AG09319 (cell line): ENCODE measurements around the gene MCMBP.

Experiments
- DNase-seq: peaks from one replicate; pipeline ENCODE4 v3.0.0-alpha.2; 2010; ENCODE audit warnings: low read depth; ENCODE audit errors: extremely low read depth
- TF ChIP-seq, protein P1 (sequence below): IDR thresholded peaks from 2 replicates; pipeline ENCODE4 v1.5.1; 2011; ENCODE audit warnings: low read depth, mild to moderate bottlenecking, inconsistent platforms, low read length, moderate library complexity

MCMBP gene

DNA sequence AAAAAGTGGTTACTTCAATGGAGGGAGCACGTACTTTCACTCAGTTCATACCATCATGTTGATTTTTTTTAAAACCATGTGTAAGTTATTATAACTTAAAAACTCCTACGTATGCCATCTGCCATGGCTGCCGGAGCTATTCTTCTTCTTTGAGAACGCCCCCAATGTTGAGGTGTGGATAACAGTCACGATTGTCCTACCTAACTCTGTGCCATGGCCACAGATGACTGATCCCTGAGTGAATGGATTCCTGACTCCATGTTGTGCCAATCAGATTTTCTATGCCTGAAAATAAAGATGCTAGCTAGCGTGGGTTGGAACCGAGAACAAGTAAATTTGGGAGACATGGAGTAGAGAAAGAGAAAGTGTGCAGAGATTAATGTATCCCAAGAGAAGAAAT lies 5.3 kb downstream of the MCMBP start:
- TF ChIP-seq, protein P1, sequence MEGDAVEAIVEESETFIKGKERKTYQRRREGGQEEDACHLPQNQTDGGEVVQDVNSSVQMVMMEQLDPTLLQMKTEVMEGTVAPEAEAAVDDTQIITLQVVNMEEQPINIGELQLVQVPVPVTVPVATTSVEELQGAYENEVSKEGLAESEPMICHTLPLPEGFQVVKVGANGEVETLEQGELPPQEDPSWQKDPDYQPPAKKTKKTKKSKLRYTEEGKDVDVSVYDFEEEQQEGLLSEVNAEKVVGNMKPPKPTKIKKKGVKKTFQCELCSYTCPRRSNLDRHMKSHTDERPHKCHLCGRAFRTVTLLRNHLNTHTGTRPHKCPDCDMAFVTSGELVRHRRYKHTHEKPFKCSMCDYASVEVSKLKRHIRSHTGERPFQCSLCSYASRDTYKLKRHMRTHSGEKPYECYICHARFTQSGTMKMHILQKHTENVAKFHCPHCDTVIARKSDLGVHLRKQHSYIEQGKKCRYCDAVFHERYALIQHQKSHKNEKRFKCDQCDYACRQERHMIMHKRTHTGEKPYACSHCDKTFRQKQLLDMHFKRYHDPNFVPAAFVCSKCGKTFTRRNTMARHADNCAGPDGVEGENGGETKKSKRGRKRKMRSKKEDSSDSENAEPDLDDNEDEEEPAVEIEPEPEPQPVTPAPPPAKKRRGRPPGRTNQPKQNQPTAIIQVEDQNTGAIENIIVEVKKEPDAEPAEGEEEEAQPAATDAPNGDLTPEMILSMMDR: no peak
- no peak for DNase-seq

DNA sequence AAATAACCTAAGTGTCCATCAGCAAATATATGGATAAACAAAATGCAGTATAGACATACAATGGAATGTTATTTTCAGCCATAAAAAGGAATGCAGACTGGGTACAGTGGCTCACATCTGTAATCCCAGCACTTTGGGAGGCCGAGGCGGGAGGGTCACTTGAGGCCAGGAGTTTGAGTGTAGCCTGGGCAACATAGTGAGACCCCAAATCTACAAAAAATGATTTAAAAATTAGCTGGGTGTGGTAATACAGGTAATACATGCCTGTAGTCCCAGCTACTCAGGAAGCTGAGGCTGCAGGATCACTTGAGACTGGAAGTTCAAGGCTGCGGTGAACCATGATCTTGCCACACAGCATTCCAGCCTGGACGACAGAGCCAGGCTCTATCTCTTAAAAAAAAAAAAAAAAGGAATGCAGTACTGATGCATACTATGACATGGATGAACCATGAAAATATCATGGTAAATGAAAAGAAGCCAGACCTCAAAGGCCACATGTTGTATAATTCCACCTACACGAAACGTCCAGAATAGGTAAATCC lies 6.9 kb downstream of the MCMBP start:
- no peak for DNase-seq
- TF ChIP-seq, protein P1: no peak

DNA sequence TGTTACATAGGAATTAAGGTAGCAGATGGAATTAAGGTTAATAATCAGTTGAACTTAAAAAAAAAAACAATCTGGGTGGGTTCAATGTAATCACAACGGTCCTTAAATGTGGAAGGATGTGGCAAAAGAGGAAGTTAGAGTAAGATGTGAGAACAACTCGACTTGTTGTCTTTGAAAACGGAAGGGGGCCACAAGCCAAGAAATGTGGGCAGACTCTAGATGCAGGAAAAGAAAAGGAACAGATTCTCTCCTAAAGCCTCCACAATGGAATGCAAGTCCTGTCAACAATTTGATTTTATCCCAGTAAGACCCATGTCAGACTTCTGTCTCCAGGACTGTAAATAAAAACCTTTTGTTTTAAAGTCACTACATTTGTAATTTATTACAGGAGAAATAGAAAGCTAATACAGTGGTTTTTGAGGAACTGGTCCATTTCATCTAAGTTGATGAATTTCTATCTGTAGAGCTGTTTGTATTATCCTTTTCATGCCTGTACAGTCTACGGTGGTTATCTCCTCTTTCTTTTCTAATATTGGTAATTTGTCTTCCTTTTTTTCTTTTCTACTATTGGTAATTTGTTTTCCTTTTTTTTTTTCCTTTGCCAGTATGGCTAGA lies 8.6 kb downstream of the MCMBP start:
- DNase-seq: no peak
- TF ChIP-seq, protein P1: no peak

DNA sequence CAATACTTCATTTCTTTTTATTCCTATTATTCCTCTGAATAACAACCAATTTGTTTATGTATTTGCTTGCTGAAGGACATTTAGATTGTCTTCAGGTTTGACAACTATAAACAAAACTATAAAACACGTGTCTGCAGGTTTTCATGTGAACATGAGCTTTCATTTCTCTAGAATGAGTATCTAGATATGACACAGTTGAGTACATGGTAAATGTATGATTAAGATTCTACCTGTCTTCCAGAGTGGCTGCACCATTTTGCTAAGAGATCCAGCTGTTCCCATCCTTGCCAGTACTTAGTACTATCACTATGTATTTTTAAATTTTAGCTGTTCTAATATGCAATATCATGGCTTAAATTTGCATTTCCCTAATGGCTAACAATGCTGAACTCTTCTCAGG lies 10.1 kb downstream of the MCMBP start:
- TF ChIP-seq, protein P1: no peak
- DNase-seq: no peak

DNA sequence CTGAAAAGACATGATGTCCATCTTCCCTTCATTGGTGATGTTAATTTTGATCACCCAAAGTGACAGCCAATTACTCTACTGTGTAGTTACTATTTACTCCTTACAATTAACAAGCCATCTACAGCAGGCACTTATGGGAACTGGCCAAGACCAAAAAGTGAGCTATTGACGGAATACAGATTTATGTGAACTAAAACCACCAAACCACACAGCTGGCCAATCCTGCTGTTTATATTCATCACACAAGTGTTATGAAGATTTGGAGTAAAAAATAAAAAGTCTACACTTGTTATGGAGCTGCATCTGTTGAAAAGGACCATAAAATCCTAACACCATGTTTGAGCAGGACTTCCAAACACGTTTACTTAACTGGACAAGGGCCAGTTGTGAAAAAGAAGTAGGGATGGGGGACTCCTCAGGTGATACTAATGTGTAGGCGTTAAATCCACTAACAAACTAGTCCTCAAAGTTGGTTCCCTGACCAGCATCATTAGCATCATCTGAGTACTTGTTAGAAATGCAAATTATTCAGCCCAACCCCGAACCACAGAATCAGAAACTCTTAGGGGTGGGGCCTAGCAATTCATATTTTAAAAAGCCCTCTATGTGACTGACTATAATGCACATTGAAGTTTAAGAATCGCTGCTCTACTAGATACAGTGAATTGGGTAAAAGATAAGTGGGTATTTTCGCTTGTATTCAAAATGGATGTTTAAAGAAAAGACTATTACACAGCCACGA lies 11.6 kb downstream of the MCMBP start:
- DNase-seq: no peak
- TF ChIP-seq, protein P1: no peak

DNA sequence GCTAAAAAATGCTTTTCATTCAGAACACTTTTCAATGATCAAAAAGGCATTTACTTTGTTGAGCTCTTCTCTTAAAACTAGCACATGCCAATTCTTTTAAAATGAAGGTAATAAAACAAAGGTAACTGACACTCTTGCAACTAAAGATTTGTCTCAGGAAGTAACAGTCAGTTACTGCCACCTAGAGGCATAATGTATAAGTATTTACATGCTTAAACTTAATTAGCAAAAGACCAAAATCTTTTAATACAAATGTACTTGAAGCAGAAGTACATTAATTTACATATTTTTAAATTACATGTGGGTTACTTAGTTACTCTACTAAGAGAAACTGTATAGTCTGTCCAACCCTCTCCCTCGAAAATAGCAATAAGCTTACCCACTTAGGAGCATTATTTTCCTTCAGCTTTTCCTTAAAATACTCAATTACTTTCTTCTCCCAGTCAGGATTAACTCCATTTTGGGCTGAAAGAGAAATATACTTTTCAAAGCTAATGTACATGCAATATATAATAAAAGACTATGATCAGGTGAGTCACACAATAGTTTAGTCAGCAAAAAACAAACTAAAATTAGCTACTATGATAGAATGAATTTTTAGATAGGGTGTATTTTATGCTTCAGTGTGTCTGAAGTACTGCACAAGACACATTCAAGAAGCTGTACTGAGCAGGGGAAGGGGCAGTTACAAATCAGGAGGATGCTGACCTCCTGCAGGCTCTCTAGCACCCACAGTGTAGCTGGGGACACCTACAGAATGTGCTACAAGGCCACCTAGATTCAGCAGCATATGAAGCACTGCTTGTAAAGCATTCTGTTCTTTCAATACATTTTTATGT lies 13.0 kb downstream of the MCMBP start:
- no peak for DNase-seq
- TF ChIP-seq, protein P1: peak; percentile 50
